Subcutaneous adipose tissue (tissue), 4 donors: ENCODE results near the gene HS3ST4. TPM values are rescaled to one million over a fixed set of nuclear protein-coding genes. Genes with fewer than 3 reads are reported as not detected.

Experiments used
- CTCF ChIP-seq: fragments of 450-650 bp; IDR thresholded peaks from one replicate; pipeline ENCODE4 v1.5.1; 2016; ENCODE audit warnings: low read depth, mild to moderate bottlenecking, control low read depth, antibody characterized with exemption, moderate library complexity
- total RNA-seq, 4 donors: library from RNA; depleted of rRNA; stranded (reverse); fragments of >200 nt; gene quantifications; one replicate each; pipeline ENCODE4 v1.1.0, GENCODE V29; 2016

The HS3ST4 gene
- total RNA-seq, 4 donors from 2014 or later: not detected

GRCh38 chr16:25950586-25951281, 259.0 kb downstream of the HS3ST4 start:
- no peak for TF ChIP-seq CTCF

- TF ChIP-seq CTCF: no peak
Observed at GRCh38 chr16:25951999-25952398, 260.2 kb downstream of the HS3ST4 start.

- TF ChIP-seq CTCF: no peak
Observed at GRCh38 chr16:25952983-25953382, 261.2 kb downstream of the HS3ST4 start.

- no peak for TF ChIP-seq CTCF
Observed at GRCh38 chr16:25957707-25958106, 265.9 kb downstream of the HS3ST4 start.

GRCh38 chr16:25959221-25959620, 267.5 kb downstream of the HS3ST4 start:
- no peak for TF ChIP-seq CTCF

GRCh38 chr16:25966172-25967097, 274.7 kb downstream of the HS3ST4 start:
- TF ChIP-seq CTCF: no peak

- TF ChIP-seq CTCF: no peak
Observed at GRCh38 chr16:25977121-25977520, 285.4 kb downstream of the HS3ST4 start.
